Measurements from ENCODE around the gene RAMP3. TPM values are rescaled to one million over a fixed set of nuclear protein-coding genes. Genes with fewer than 3 reads are reported as not detected.

RAMP3 gene
- total RNA-seq, 1 donor from 2014 or later: not detected

DNA sequence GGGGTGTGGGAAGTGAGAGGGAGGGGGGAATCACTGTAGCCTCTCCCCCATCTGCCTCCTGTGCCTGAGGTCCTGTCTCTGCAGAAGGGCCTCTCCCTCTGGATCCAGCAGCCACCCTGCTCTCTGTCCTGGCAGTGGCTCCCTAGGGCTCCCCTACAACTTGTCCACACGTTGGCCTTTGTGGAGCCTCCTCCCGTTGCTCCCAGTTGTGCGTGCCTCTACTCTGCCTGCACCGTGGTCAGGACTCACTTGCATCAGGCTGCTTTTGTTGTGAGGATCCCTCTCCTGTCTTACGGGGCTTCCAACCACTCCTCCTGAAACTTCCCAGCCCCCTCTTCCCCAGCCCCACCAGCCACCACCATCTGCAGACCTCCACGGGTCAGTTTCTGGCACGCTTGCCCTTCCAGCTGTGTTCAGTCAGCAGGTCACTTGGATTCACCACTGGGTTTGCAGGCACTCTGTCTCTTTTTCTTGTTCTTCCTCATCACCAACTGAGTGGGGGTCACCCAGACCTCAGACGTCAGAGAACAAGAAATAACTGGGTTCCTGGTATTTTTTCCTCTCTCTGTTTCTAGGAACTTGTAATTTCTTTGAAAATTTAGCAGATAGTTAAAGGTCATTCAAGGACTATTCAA lies 62.3 kb downstream of the RAMP3 start:
- no peak for DNase-seq (ENCODE audit: extremely low read depth, low read depth, low spot score)

DNA sequence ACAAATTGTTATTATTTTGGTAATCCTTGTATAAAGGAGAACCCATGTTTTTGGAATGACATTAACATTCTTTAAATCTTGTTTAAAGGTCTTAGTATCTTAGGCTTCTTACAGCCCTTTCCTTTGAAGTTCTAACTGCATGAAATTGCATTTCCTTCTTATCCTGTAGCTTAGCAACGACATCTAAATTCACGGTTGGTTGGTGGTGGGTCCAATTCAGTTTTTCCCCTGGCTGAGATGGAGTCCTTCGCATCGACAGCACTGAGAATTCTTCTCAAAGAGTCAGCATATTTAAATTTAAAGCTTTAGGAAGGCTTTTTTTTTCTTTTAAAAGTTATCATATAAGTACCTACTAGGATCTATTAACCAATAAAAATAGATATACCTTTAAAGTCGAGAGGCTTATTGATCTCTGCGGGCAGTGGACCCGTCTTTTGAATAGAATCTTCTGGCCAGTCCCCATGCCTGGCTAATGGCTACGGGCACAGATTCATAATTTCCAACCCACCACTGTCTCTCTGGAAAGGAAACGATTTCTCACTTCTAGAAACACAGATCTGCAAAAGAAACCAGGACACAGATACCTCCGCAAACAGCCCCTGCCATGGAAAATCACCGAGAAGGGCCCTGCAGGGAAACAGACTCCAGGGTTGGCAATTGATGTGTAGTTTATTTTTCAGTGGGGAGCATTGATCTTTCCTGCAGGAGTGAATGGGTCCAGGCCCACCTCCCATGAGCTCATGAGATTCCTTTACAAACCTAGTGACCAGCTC lies 63.4 kb downstream of the RAMP3 start:
- DNase-seq (ENCODE audit: extremely low read depth, low read depth, low spot score): no peak

- DNase-seq (ENCODE audit: extremely low read depth, low read depth, low spot score): no peak
These were observed 64.5 kb downstream of the RAMP3 start for GRCh38 chr7:45221896-45222604.

DNA sequence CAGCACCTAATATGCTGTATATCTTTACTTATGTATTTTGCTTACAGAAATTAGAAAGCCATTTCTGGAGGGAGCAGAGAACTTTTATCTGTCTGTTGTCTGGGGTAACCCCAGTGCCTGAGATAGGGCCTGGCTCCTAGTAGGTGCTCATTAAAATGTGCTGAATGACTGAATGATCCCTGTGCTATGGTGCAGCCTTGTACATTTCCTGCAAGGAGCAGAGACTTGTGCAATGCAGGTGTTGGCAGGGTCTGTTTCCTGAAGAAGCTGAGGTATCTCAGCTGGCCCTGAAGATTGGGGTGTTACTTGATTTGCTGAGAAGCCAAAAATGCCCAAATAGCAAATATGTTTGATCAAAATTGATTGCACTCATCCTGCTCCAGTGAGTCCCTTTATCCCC lies 65.5 kb downstream of the RAMP3 start:
- no peak for DNase-seq (ENCODE audit: extremely low read depth, low read depth, low spot score)

DNA sequence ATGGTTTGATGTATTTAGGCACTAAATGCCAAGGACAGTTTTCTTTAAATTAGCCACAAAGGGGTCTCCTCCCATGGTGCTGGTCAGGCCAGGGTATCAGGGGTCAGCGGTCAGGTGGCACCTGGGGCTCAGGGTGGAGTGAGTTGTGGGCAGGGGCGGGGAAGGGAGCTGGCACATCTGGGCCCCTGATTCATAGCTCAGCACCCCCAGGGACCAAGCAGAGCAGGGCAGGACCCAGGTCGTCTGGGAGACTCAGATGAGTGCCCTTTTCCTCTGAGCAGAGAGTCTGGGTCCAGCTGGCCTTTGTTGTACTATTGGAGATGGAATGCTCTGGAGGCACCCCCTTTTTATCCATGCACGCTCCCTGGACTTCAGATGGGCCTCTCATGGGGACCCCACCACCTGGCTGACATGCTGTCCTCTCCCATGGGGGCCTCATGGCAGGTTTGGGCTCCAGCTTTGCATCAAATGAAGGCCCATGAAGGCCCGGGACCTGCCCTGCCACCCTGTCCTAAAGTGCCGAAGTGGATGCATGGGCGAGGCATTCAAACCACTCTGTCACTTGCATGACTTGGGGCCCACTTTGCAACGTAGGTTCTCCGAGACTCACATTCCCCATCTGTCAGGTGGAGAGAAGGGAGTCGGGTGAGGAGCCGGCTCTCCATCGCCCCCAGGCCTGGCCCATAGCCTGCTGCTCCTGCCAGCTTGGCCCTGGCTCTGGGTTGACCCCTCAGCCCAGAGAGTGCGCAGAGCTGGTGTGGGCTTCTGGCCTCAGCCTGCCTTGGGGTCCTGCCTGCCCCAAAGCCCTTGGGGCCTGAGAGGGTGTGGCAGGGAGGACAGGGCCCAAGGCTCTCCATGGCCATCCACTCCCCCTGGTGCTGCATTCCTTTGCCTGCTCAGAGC lies 66.4 kb downstream of the RAMP3 start:
- no peak for DNase-seq (ENCODE audit: extremely low read depth, low read depth, low spot score)

DNA sequence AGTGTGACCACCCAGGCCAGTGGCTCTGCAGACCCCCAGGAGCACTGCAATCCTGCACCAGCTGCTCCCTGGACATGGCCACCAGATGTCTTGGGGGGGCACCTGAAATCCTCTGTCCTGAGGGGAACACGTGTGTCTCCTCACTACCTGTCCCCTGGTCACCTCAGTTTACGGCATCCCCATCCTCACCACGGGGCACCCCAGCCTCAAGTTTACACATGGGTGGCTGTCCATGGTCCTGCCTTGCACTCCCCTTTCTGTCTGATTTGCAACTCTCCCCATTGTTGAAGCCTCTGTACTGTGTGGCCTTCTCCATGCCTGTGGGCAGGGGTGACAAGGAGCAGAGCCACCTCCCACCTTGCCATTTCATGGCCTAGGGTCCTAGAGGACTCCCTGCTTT lies 67.2 kb downstream of the RAMP3 start:
- DNase-seq (ENCODE audit: extremely low read depth, low read depth, low spot score): no peak

- DNase-seq (ENCODE audit: extremely low read depth, low read depth, low spot score): no peak
These were observed 67.8 kb downstream of the RAMP3 start for GRCh38 chr7:45225311-45225947.

- no peak for DNase-seq (ENCODE audit: extremely low read depth, low read depth, low spot score)
These were observed 68.4 kb downstream of the RAMP3 start for GRCh38 chr7:45225948-45226335.

- DNase-seq (ENCODE audit: extremely low read depth, low read depth, low spot score): no peak
These were observed 71.7 kb downstream of the RAMP3 start for GRCh38 chr7:45229156-45229920.

DNA sequence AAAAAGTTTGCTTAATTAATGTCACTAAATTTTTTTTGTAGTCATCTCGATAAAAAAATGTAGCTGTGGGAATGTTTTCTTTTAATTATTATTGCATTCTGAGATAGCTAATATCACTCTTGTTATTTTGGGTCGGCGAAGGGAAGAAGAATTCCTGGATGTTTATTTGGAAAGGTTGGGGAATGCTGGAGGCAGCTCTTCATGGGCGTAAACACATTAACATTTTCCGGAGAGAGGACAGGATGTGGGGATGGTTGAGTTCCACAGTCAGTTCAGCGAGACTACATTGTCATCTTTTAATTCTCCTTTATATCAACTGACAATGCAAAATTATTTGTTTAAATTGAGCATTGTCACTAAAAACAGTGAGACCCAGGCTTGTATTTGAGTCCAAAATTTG lies 72.5 kb downstream of the RAMP3 start:
- DNase-seq (ENCODE audit: extremely low read depth, low read depth, low spot score): no peak

GRCh38 chr7:45230611-45231165 lies 73.1 kb downstream of the RAMP3 start:
- no peak for DNase-seq (ENCODE audit: extremely low read depth, low read depth, low spot score)

GRCh38 chr7:45233249-45233775 lies 75.7 kb downstream of the RAMP3 start:
- no peak for DNase-seq (ENCODE audit: extremely low read depth, low read depth, low spot score)

Other genes starting within 250 kb of the RAMP3 start
- gene MYO1G, start 178.8 kb upstream of the RAMP3 start, total RNA-seq: not detected in 2 replicates
- 64.4 and 64.6 TPM in 2 replicates for gene CCM2, start 157.6 kb upstream of the RAMP3 start, total RNA-seq
- gene NACAD, start 68.8 kb upstream of the RAMP3 start, total RNA-seq: 7.3 and 7.9 TPM in 2 replicates
- gene TBRG4, start 46.1 kb upstream of the RAMP3 start, total RNA-seq: 38.2 and 52.5 TPM in 2 replicates